Activated CD4-positive, alpha-beta memory T cell treated with anti-CD3 and anti-CD28 coated beads, Interleukin-2, amount 10 ng/mL, durations not matched to agents 7 days and 5 days (primary cell): Measurements from ENCODE around the gene XYLB. TPM values are rescaled to one million over a fixed set of nuclear protein-coding genes. Genes with fewer than 3 reads are reported as not detected.
A peak's percentile ranks its signal among the peaks of the same experiment; 100 is the strongest.
"Not testable (repeated sequence)": the region's sequence is repeated elsewhere in the genome, so short reads cannot be mapped to it uniquely, and the experiment has no call there.

Experiments
- CTCF ChIA-PET: fragments of 350-600 bp; sonication (Branson Sonifier 250); formaldehyde crosslinking; loops from one replicate; lab custom pipeline; 2021; ENCODE audit warnings: antibody characterized with exemption, inconsistent platforms; lab: Charles Lee
- POLR2A ChIA-PET: fragments of 350-600 bp; sonication (Branson Sonifier 250); formaldehyde crosslinking; loops from one replicate; lab custom pipeline; 2021; ENCODE audit warnings: antibody characterized with exemption; lab: Charles Lee
- DNase-seq: peaks from one replicate; pipeline ENCODE4 v3.0.0-alpha.2; 2020
- H3K27ac Mint-ChIP-seq: one replicate; pipeline ENCODE4 v1.8.0; 2021; ENCODE audit warnings: mild to moderate bottlenecking, mixed read lengths
- H3K27me3 Mint-ChIP-seq: one replicate; pipeline ENCODE4 v1.8.0; 2021; ENCODE audit warnings: mixed read lengths
- H3K36me3 Mint-ChIP-seq: one replicate; pipeline ENCODE4 v1.8.0; 2021; ENCODE audit warnings: low read depth, mixed read lengths
- H3K4me1 Mint-ChIP-seq: one replicate; pipeline ENCODE4 v1.8.0; 2021; ENCODE audit warnings: mixed read lengths
- H3K4me3 Mint-ChIP-seq: one replicate; pipeline ENCODE4 v1.8.0; 2021; ENCODE audit warnings: mild to moderate bottlenecking, mixed read lengths
- H3K9me3 Mint-ChIP-seq: one replicate; pipeline ENCODE4 v1.8.0; 2021; ENCODE audit warnings: mixed read lengths
- total RNA-seq, 2 experiments: library from RNA; stranded (reverse); gene quantifications; one replicate each; pipeline ENCODE4 v1.2.3, GENCODE V29; 2021

The XYLB gene
- 1 to 10 TPM; 3.1 to 3.2 TPM for total RNA-seq

GRCh38 chr3:38346587-38347410, at the start of gene XYLB:
TSS of gene XYLB (plus strand) at chr3:38346785. CDS start at chr3:38346869, 84 bp downstream.
- ChIA-PET POLR2A (interaction anchor here (0.9 to 2.7 kb wide), 7 partner anchors 27 to 210 kb away, joined by 3 to 11 read pairs (median 5); partner anchors contain the start of genes ACAA1, EXOG and OXSR1), CTCF (interaction anchor here (0.6 to 3.7 kb wide), 51 partner anchors 8 to 379 kb away, joined by 3 to 90 read pairs (median 4); partner anchors contain the start of genes ACAA1, DLEC1, EXOG and OXSR1)
- Mint-ChIP-seq H3K9me3 (no peaks in the 10 kb centered on the region), H3K4me1 (peaks cover 23% of the 10 kb centered on the region), H3K27me3 (peaks cover 7% of the 10 kb centered on the region), H3K27ac (no peak within 1 kb of the TSS), H3K36me3 (peaks cover 5% of the 10 kb centered on the region), H3K4me3 (peak within 1 kb of the TSS; percentile 71)
- peak; percentile 84 for DNase-seq

GRCh38 chr3:38297053-38297452, 49.5 kb upstream of the XYLB start:
- CTCF ChIA-PET, H3K36me3 Mint-ChIP-seq, DNase-seq, H3K4me1 Mint-ChIP-seq, H3K9me3 Mint-ChIP-seq, H3K27ac Mint-ChIP-seq, H3K4me3 Mint-ChIP-seq: not testable (repeated sequence)
- POLR2A ChIA-PET = interaction anchor here (1.2 kb wide), 1 partner anchor 1099 kb away, joined by 3 read pairs; no protein-coding TSS in a partner anchor
- peaks cover 25% of the 10 kb centered on the region for H3K27me3 Mint-ChIP-seq

- CTCF ChIA-PET = interaction anchor here (1.5 kb wide), 1 partner anchor 183 kb away, joined by 3 read pairs; no protein-coding TSS in a partner anchor
- POLR2A ChIA-PET = interaction anchor here (1.2 to 1.5 kb wide), 3 partner anchors 30 to 1100 kb away, joined by 3 read pairs; partner anchors contain the start of gene ACAA1
- no peaks in the 10 kb centered on the region for H3K4me1 Mint-ChIP-seq
- no peak overlapping the region for H3K4me3 Mint-ChIP-seq
- no peaks in the 10 kb centered on the region for H3K36me3 Mint-ChIP-seq
- no peak overlapping the region for H3K27ac Mint-ChIP-seq
- peaks cover 25% of the 10 kb centered on the region for H3K27me3 Mint-ChIP-seq
- no peaks in the 10 kb centered on the region for H3K9me3 Mint-ChIP-seq
- no peak for DNase-seq
These were observed 49.0 kb upstream of the XYLB start for GRCh38 chr3:38297537-38297936.

GRCh38 chr3:38297947-38298711, 48.5 kb upstream of the XYLB start:
- Mint-ChIP-seq H3K27ac (no peak overlapping the region), H3K9me3 (no peaks in the 10 kb centered on the region), H3K4me1 (no peaks in the 10 kb centered on the region), H3K4me3 (no peak overlapping the region), H3K36me3 (no peaks in the 10 kb centered on the region), H3K27me3 (peaks cover 26% of the 10 kb centered on the region)
- POLR2A ChIA-PET = interaction anchor here (1.3 to 1.5 kb wide), 2 partner anchors 29 to 162 kb away, joined by 3 read pairs; partner anchors contain the start of gene ACAA1
- no peak for DNase-seq
- CTCF ChIA-PET = interaction anchor here (0.6 to 1.5 kb wide), 4 partner anchors 72 to 223 kb away, joined by 3 to 4 read pairs (median 3); no protein-coding TSS in a partner anchor

DNA sequence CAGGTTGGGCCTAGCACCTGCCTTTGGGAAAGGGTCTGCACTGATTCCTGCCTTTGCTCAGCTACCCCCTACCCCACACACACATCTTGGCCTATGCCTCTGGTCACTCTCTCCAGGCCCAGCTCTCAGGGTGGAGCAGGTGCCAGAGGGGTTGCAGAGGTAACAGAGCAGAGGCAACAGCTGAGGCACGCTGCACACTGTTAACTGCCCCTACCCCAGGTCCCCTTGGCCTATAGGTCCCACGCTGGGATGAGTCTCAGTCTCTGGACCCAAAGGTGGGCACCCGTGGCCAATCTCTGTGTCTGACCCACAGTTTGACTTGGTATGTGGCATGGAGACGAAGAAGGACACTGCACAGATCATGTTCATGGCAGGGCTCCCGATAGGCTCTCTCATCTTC, 39.6 kb upstream of the XYLB start:
- Mint-ChIP-seq H3K36me3 (no peaks in the 10 kb centered on the region), H3K27ac (no peak overlapping the region), H3K27me3 (peaks cover 27% of the 10 kb centered on the region), H3K4me1 (no peaks in the 10 kb centered on the region), H3K4me3 (no peak overlapping the region), H3K9me3 (no peaks in the 10 kb centered on the region)
- DNase-seq = no peak
- POLR2A ChIA-PET = no interaction called here
- CTCF ChIA-PET = no interaction called here

GRCh38 chr3:38307599-38307998, 39.0 kb upstream of the XYLB start:
- Mint-ChIP-seq H3K36me3 (no peaks in the 10 kb centered on the region), H3K4me1 (no peaks in the 10 kb centered on the region), H3K9me3 (no peaks in the 10 kb centered on the region), H3K4me3 (no peak overlapping the region), H3K27me3 (peaks cover 27% of the 10 kb centered on the region), H3K27ac (no peak overlapping the region)
- ChIA-PET CTCF (no interaction called here), POLR2A (no interaction called here)
- DNase-seq = no peak

DNA sequence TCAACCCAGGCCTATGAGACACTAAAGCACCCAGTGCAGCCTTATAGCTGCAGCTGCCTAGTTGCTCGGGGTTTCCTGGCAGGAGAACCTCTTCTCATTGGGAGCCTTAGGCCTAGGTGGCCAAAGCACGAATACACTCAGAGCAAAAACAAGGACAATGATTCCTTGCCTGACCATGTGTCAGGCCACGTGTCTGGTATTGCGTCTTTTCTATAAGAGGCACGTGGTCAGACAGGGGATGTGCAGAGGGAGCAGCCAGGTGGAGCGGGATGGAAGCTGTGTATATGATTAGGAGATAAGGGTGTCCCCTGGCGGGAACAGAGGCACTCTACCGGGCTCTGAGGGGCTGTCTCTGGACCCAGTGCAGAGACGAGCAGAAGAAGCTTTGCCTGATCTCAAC, 38.1 kb upstream of the XYLB start:
- Mint-ChIP-seq H3K36me3 (no peaks in the 10 kb centered on the region), H3K4me3 (no peak overlapping the region), H3K4me1 (no peaks in the 10 kb centered on the region), H3K27me3 (peaks cover 22% of the 10 kb centered on the region), H3K27ac (no peak overlapping the region), H3K9me3 (no peaks in the 10 kb centered on the region)
- DNase-seq = no peak
- POLR2A ChIA-PET = no interaction called here
- CTCF ChIA-PET = no interaction called here

- CTCF ChIA-PET = no interaction called here
- Mint-ChIP-seq H3K36me3 (no peaks in the 10 kb centered on the region), H3K27me3 (peaks cover 18% of the 10 kb centered on the region), H3K4me3 (no peak overlapping the region), H3K4me1 (no peaks in the 10 kb centered on the region), H3K9me3 (no peaks in the 10 kb centered on the region), H3K27ac (no peak overlapping the region)
- POLR2A ChIA-PET = no interaction called here
- no peak for DNase-seq
These were observed 35.1 kb upstream of the XYLB start for GRCh38 chr3:38311476-38311875.

DNA sequence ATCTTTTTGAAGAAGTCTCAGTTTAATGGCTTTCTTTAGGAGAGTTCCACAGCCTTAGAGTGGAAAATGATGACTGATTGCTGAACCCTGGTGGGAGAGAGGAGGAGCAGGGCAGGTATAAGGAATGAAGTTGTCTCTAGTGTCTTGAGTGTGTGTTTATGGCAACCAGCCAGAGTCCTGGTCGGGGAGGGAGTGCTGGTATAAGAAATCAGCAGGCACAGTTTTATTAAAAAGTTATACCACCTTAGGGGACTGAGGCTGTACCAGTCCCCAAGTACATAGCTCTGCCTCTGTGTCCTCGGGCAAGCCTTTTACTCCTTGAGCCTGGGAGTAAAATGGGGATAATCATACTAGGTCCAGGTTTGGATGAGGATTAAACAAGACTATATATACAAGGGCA, 34.6 kb upstream of the XYLB start:
- Mint-ChIP-seq H3K27ac (no peak overlapping the region), H3K4me1 (no peaks in the 10 kb centered on the region), H3K36me3 (no peaks in the 10 kb centered on the region), H3K27me3 (peaks cover 18% of the 10 kb centered on the region), H3K9me3 (no peaks in the 10 kb centered on the region), H3K4me3 (no peak overlapping the region)
- DNase-seq = no peak
- CTCF ChIA-PET = no interaction called here
- POLR2A ChIA-PET = no interaction called here

DNA sequence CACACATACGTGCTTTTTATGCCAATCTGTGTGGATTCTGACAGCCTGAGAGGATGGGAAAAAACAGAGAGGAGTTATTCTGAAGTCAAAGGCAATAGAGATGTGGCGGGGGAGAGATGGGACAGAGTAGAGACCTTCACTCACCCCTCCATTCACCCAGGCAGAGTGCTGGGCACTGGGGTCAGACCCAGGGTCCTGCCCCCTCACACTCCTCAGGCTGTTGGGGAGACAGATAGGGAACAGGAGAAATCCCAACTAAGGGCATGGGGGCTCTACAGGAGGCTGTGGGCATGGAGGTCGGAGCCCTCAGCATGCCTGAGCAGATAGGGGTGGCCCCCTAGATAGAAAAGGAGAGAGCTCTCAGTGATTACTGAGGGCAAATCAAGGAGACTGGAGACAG, 34.2 kb upstream of the XYLB start:
- Mint-ChIP-seq H3K9me3 (no peaks in the 10 kb centered on the region), H3K27me3 (peaks cover 18% of the 10 kb centered on the region), H3K4me1 (no peaks in the 10 kb centered on the region), H3K4me3 (no peak overlapping the region), H3K36me3 (no peaks in the 10 kb centered on the region), H3K27ac (no peak overlapping the region)
- ChIA-PET POLR2A (no interaction called here), CTCF (no interaction called here)
- no peak for DNase-seq

DNA sequence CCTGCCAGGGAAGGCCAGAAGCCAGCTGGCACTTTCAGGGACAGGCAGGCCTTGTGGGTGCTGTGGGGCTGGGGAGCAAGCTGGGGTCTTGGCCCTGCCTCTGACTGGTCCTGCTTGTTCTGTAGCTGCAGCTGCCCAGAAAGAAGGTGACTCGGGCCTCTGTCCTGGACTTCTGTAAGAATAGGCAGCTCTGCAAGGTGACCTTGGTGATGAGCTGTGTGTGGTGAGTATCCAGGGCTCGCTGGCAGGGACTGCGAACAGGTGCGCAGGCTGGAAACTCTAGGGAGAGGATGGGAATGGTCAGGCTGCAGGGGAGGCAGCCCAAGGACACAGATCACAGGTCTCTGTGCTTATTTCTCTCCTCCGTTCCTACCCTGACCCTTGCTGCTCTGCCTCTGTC, 33.3 kb upstream of the XYLB start:
- no peak overlapping the region for H3K4me3 Mint-ChIP-seq
- peaks cover 18% of the 10 kb centered on the region for H3K27me3 Mint-ChIP-seq
- no peaks in the 10 kb centered on the region for H3K4me1 Mint-ChIP-seq
- no peak for DNase-seq
- no peaks in the 10 kb centered on the region for H3K9me3 Mint-ChIP-seq
- no peaks in the 10 kb centered on the region for H3K36me3 Mint-ChIP-seq
- POLR2A ChIA-PET = no interaction called here
- CTCF ChIA-PET = no interaction called here
- H3K27ac Mint-ChIP-seq = no peak overlapping the region

DNA sequence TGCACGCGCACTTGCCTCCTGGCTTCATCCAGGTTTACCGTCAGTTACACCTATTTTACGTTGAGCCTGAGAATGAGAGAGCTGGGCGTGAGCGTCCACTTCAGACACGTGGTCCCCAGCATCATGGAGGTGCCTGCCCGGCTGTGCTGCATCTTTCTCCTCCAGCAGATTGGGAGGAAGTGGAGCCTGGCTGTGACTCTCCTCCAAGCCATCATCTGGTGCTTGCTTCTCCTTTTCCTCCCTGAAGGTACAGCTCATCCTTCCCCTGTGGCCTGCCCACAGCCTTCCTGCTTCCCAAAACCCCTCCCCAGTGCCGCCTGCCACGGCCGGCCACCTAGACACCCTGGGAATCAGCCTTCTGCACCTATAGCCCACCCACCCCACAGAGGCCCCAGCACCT, 32.9 kb upstream of the XYLB start:
- no peaks in the 10 kb centered on the region for H3K4me1 Mint-ChIP-seq
- CTCF ChIA-PET = interaction anchor here (1.2 kb wide), 1 partner anchor 189 kb away, joined by 3 read pairs; no protein-coding TSS in a partner anchor
- no peak overlapping the region for H3K4me3 Mint-ChIP-seq

More for the DNA sequence above, 32.9 kb upstream of the XYLB start:
- no peaks in the 10 kb centered on the region for H3K9me3 Mint-ChIP-seq
- no peak overlapping the region for H3K27ac Mint-ChIP-seq
- H3K36me3 Mint-ChIP-seq = no peaks in the 10 kb centered on the region
- POLR2A ChIA-PET = no interaction called here
- no peak for DNase-seq
- H3K27me3 Mint-ChIP-seq = peaks cover 16% of the 10 kb centered on the region
